Measurements from ENCODE around the gene COG3. TPM values are rescaled to one million over a fixed set of nuclear protein-coding genes. Genes with fewer than 3 reads are reported as not detected.
"Not testable (repeated sequence)": the region's sequence is repeated elsewhere in the genome, so short reads cannot be mapped to it uniquely, and the experiment has no call there.

The COG3 gene, protein sequence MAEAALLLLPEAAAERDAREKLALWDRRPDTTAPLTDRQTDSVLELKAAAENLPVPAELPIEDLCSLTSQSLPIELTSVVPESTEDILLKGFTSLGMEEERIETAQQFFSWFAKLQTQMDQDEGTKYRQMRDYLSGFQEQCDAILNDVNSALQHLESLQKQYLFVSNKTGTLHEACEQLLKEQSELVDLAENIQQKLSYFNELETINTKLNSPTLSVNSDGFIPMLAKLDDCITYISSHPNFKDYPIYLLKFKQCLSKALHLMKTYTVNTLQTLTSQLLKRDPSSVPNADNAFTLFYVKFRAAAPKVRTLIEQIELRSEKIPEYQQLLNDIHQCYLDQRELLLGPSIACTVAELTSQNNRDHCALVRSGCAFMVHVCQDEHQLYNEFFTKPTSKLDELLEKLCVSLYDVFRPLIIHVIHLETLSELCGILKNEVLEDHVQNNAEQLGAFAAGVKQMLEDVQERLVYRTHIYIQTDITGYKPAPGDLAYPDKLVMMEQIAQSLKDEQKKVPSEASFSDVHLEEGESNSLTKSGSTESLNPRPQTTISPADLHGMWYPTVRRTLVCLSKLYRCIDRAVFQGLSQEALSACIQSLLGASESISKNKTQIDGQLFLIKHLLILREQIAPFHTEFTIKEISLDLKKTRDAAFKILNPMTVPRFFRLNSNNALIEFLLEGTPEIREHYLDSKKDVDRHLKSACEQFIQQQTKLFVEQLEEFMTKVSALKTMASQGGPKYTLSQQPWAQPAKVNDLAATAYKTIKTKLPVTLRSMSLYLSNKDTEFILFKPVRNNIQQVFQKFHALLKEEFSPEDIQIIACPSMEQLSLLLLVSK
- 19.9 TPM for total RNA-seq
- long read RNA-seq, partial matches to known transcripts: 6 of 9 reads
- long read RNA-seq, other reads (novel, unspliced or antisense): 0 of 9 reads

DNA sequence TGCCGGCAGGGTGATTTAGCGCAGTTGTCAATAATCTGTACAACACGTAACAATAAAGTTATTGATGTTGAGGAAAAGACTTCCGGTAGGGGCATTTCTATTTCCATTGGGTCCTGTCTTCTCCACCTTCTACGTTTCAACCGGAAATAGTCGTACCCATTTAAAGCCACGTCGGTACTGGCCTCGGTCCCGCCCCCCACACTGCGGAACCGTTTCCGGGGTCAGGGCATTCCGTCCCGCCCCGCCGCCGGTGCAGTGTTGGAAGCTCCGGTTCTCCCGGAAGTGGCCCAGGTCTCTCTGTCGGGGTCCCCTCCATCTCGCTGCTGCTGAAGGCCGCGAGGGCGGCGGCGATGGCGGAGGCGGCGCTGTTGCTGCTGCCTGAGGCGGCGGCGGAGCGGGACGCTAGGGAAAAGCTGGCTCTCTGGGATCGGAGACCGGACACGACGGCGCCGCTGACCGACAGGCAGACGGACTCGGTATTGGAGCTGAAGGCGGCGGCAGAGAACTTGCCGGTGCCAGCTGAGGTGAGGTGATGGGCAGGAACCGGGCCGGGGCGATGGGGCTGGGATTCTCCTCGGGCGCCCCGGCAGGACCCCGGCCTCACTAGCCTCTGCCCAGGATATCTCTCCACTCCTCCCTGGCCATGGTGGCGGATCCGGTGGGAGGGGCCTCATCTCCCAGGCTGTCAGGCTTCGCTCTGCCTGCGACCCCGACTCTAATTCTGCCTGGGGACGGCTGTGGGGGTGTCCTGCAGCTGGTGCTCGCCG, at the start of gene COG3:
Gene COG3 (plus strand): TSS at position 253 of the 767 bp plus-strand sequence. CDS start 98 bp downstream, at position 351.
- peak; percentile 98 for DNase-seq (ENCODE audit: low spot score)

GRCh38 chr13:45415112-45415511, 49.6 kb upstream of the COG3 start:
- DNase-seq (ENCODE audit: low spot score): no peak

- no peak for DNase-seq (ENCODE audit: low spot score)
These were observed 48.1 kb upstream of the COG3 start for GRCh38 chr13:45416516-45417128.

- peak; percentile 97 for DNase-seq (ENCODE audit: low spot score)
These were observed 46.8 kb upstream of the COG3 start, which contains the start of gene SLC25A30 for GRCh38 chr13:45417790-45418534. Gene SLC25A30, minus strand, starts transcription at chr13:45418373. Its CDS starts 6,948 bp downstream, at chr13:45411425.

DNA sequence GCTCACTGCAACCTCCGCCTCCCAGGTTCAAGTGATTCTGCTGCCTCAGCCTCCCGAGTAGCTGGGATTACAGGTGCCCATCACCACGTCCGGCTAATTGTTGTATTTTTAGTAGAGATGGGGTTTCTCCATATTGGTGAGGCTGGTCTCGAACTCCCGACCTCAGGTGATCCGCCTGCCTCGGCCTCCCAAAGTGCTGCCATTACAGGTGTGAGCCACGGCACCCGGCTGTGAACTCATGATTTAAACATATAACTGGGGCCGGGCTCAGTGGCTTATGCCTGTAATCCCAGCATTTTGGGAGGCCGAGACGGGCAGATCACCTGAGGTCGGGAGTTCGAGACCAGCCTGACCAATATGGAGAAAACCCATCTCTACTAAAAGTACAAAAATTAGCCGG, 45.4 kb upstream of the COG3 start:
- DNase-seq (ENCODE audit: low spot score): not testable (repeated sequence)

DNA sequence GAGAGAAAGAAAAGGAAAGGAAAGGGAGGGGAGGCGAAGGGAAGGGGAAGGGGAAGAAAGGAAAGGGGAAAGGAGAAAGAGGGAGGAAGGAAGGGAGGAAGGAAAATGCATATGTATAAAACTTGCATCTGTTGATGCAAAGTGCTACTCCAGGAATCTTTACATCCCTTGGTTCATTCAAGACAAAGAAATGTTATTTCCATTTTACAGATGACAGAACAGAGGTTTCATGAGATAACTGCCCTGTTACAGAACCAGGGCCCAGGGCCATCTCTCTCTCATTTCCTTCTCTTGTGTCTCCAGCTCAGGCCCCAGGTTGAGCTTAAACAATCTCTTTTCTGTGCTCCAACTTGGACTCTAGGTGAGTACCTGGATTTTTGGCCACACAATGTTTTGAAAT, 44.8 kb upstream of the COG3 start:
- DNase-seq (ENCODE audit: low spot score): no peak

GRCh38 chr13:45422731-45423292, 41.9 kb upstream of the COG3 start:
- no peak for DNase-seq (ENCODE audit: low spot score)

DNA sequence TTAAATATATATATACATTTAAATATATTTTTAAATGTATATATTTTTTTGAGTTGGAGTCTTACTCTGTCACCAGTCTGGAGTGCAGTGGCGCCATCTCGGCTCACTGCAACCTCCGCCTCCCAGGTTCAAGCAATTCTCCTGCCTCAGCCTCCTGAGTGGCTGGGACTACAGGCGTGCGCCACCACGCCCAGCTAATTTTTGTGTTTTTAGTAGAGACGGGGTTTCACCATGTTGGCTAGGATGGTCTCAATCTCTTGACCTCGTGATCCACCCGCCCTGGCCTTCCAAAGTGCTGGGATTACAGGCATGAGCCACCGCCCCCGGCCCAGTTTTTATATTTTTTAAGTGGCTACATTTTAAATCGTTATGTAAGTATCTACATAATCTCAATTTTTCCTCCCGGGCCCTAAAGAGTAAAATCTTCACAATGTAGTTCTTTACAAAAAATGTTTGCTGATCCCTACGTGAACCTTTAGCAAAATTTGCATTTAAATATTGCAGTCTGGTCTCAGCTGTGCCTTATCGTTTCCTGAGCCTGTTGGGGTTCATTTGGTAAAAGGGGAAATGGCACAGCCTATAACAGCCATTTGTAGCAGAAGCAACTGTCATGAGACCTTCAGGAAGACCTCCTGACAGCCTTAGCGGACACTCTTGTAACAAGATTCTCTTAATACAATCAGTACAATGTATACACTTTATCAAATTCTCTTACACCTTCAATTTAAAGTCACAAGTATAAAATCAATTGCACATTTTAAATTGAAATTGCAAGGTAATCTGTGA, 38.5 kb upstream of the COG3 start:
- DNase-seq (ENCODE audit: low spot score): not testable (repeated sequence)

DNA sequence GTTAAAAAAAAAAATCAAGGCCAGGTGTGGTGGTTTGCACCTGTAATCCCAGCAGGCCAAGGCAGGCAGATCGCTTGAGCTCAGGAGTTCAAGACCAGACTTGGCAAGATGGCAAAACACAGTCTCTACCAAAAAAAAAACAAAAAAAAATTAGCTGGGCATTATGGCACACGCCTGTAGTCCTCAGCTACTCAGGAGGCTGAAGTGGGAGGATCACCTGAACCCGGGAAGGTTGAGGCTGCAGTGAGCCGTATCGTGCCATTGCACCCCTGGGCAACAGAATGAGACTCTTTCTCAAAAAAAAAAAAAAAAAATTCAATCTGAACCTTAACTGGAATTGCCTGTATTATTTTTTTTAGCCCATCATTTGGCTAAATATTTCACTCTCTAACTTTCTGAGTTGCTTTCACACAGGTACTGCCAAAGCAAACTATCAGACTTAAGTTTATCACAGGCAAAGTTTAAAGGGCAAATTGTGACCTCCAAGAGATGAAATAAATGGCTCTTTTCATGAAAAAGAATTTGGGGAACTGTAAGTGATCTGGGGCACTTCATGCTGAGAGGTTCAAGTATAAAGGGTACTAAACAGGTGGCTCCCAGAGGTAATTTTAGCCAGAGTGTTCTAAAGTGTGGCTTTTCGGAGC, 31.9 kb upstream of the COG3 start:
- DNase-seq (ENCODE audit: low spot score): no peak

DNA sequence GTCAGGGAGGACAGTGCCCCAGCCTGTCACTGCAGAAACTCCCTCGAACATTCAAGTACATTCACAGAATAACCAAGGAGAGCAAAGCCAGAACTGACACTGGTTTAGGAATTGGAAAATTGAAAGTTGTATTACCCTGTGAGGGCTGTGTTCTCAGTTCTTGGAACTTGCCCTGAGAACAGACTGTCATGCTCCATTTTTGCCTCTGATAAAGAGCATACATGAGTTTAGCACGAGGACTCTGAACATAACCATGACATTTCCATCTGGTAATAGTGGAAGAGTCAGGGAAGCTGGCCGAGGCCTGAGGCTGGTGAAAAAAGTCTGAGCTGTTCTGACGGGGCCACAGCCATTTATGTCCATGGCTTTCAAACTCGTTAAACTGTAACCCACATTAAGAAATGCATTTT, 31.4 kb upstream of the COG3 start:
- DNase-seq (ENCODE audit: low spot score): no peak

DNA sequence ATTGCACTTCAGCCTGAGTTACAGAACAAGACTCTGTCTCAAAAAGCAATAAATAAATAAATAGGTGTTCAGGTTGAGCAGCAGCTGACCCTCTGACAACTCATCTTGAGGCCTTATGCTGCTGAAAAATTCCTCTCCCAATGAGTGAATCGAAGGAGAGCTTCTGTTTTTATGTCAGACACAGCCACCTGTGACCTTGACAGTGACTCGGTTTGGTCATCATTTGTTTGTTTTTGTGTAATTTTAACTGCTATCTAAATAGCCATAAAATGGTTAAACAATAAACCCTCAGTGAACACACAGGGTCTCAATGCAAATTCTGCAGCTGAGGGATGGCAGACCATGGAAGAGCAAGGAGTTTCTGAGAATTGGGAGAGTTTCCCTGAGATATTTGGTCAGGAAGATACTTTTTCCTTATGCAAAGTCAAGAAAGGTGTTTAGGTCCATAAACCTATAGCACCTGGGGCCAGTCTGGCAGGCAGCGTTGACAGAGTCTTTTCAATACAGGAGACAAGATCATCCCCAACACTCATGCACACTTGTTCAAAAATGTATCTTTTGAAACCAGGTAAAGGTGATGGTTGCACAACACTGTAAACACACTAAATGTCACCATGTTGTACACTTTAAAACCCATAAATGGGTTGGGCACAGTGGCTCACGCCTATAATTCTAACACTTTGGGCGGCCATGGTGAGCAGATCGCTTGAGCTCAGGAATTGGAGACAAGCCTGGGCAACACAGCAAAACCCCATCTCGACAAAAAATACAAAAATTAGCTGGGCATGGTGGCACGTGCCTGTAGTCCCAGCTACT, 30.0 kb upstream of the COG3 start:
- DNase-seq (ENCODE audit: low spot score): no peak

GRCh38 chr13:45436332-45436731, 28.4 kb upstream of the COG3 start:
- DNase-seq (ENCODE audit: low spot score): no peak

DNA sequence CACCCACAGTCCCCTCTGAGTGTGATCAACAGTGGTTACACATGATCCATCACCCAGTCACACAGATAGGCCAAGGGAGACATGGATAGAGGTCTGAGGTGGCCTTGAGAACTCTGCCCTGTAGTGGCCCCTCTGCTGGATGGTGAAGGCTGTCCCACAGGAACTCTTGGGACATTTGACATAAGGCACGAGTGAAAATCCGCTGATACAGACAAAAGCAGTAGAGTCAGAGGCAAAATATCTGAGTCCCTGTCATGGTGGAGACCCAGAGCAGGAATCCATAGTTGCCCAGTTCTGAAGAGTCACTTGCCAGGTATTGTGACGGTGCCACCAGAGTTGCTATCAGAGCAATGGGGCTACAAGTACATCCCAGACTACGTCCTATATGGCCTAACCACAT, 27.8 kb upstream of the COG3 start:
- no peak for DNase-seq (ENCODE audit: low spot score)

GRCh38 chr13:45437947-45438346, 26.8 kb upstream of the COG3 start:
- no peak for DNase-seq (ENCODE audit: low spot score)

GRCh38 chr13:45439008-45439407, 25.7 kb upstream of the COG3 start:
- DNase-seq (ENCODE audit: low spot score): no peak

GRCh38 chr13:45439781-45440462, 24.8 kb upstream of the COG3 start:
- no peak for DNase-seq (ENCODE audit: low spot score)

- DNase-seq (ENCODE audit: low spot score): no peak
These were observed 23.1 kb upstream of the COG3 start for GRCh38 chr13:45441633-45442032.
